SK-N-SH treated with all-trans-retinoic acid at 6 μM for 48 hours (cell line): ENCODE data around the gene SLC22A4.

Experiments
- ATAC-seq: fragments of 200-7000 bp; cut with Tn5 transposase; 3 replicates; pipeline ENCODE4 v1.9.1; 2020; ENCODE audit warnings: mild to moderate bottlenecking, moderate library complexity
- ARNTL ChIP-seq: fragments of 450-650 bp; formaldehyde crosslinking; IDR thresholded peaks from 2 replicates; pipeline ENCODE4 v1.5.0; 2020; ENCODE audit warnings: low read depth, mild to moderate bottlenecking, moderate library complexity, borderline replicate concordance
- BACH2 ChIP-seq: fragments of 250-450 bp; sonication (Bioruptor Pico); IDR thresholded peaks from 2 replicates; pipeline ENCODE4 v1.9.0; 2021; ENCODE audit warnings: mild to moderate bottlenecking, borderline replicate concordance
- CREB5 ChIP-seq: fragments of 250-450 bp; sonication (Bioruptor Pico); IDR thresholded peaks from 2 replicates; pipeline ENCODE4 v1.5.1; 2020; ENCODE audit warnings: low read depth, mild to moderate bottlenecking, moderate library complexity
- CSDC2 ChIP-seq: fragments of 250-450 bp; sonication (Bioruptor Pico); IDR thresholded peaks from 2 replicates; pipeline ENCODE4 v1.5.0; 2020; ENCODE audit warnings: mild to moderate bottlenecking, moderate library complexity
- CSRNP3 ChIP-seq: fragments of 250-450 bp; sonication (Bioruptor Pico); IDR thresholded peaks from 2 replicates; pipeline ENCODE4 v1.5.1; 2021; ENCODE audit warnings: mild to moderate bottlenecking, moderate library complexity
- ESRRG ChIP-seq: fragments of 250-450 bp; sonication (Bioruptor Pico); IDR thresholded peaks from 2 replicates; pipeline ENCODE4 v1.6.1; 2021; ENCODE audit warnings: mild to moderate bottlenecking
- GLIS3 ChIP-seq: fragments of 250-450 bp; sonication (Bioruptor Pico); IDR thresholded peaks from 2 replicates; pipeline ENCODE4 v1.5.0; 2020; ENCODE audit warnings: mild to moderate bottlenecking, moderate library complexity
- ISL1 ChIP-seq: fragments of 250-450 bp; sonication (Bioruptor Pico); IDR thresholded peaks from 2 replicates; pipeline ENCODE4 v2.1.2; 2022; ENCODE audit warnings: mild to moderate bottlenecking, moderate library complexity
- OSR1 ChIP-seq: fragments of 250-450 bp; sonication (Bioruptor Pico); IDR thresholded peaks from 2 replicates; pipeline ENCODE4 v1.8.0; 2022; ENCODE audit warnings: moderate library complexity, mild to moderate bottlenecking, inconsistent platforms
- PATZ1 ChIP-seq: fragments of 250-450 bp; sonication (Bioruptor Pico); IDR thresholded peaks from 2 replicates; pipeline ENCODE4 v1.8.0; 2020; ENCODE audit warnings: mild to moderate bottlenecking, moderate library complexity, borderline replicate concordance
- POU6F1 ChIP-seq: fragments of 250-450 bp; sonication (Bioruptor Pico); IDR thresholded peaks from 2 replicates; pipeline ENCODE4 v1.8.0; 2021; ENCODE audit warnings: low read depth, mild to moderate bottlenecking, moderate library complexity, borderline replicate concordance
- PPARA ChIP-seq: fragments of 250-450 bp; sonication (Bioruptor Pico); IDR thresholded peaks from 2 replicates; pipeline ENCODE4 v1.5.0; 2020; ENCODE audit warnings: mild to moderate bottlenecking, borderline replicate concordance
- RARB ChIP-seq: fragments of 250-450 bp; sonication (Bioruptor Pico); IDR thresholded peaks from 2 replicates; pipeline ENCODE4 v1.8.0; 2021; ENCODE audit warnings: mild to moderate bottlenecking, moderate library complexity
- SNAI2 ChIP-seq: fragments of 250-450 bp; sonication (Bioruptor Pico); IDR thresholded peaks from 2 replicates; pipeline ENCODE4 v1.5.0; 2020; ENCODE audit warnings: mild to moderate bottlenecking, moderate library complexity
- TCF4 ChIP-seq: fragments of 250-450 bp; sonication (Bioruptor Pico); IDR thresholded peaks from 2 replicates; pipeline ENCODE4 v1.8.0; 2021; ENCODE audit warnings: mild to moderate bottlenecking, moderate library complexity, borderline replicate concordance
- TOX ChIP-seq: fragments of 250-450 bp; sonication (Bioruptor Pico); IDR thresholded peaks from 2 replicates; pipeline ENCODE4 v1.8.0; 2021; ENCODE audit warnings: mild to moderate bottlenecking, moderate library complexity, borderline replicate concordance
- ZFP30 ChIP-seq: fragments of 450-650 bp; formaldehyde crosslinking; IDR thresholded peaks from 2 replicates; pipeline ENCODE4 v1.5.0; 2022; ENCODE audit warnings: mild to moderate bottlenecking, moderate library complexity
- ZNF565 ChIP-seq: fragments of 450-650 bp; formaldehyde crosslinking; conservative IDR thresholded peaks from 2 replicates; pipeline ENCODE4 v1.5.0; 2020; ENCODE audit warnings: low read depth, mild to moderate bottlenecking, moderate library complexity
- ZNF70 ChIP-seq: fragments of 450-650 bp; formaldehyde crosslinking; IDR thresholded peaks from 2 replicates; pipeline ENCODE4 v1.5.0; 2020; ENCODE audit warnings: mild to moderate bottlenecking, moderate library complexity
- ZNF8 ChIP-seq: fragments of 450-650 bp; formaldehyde crosslinking; IDR thresholded peaks from 2 replicates; pipeline ENCODE4 v1.5.0; 2020; ENCODE audit warnings: mild to moderate bottlenecking, moderate library complexity

Gene SLC22A4

DNA sequence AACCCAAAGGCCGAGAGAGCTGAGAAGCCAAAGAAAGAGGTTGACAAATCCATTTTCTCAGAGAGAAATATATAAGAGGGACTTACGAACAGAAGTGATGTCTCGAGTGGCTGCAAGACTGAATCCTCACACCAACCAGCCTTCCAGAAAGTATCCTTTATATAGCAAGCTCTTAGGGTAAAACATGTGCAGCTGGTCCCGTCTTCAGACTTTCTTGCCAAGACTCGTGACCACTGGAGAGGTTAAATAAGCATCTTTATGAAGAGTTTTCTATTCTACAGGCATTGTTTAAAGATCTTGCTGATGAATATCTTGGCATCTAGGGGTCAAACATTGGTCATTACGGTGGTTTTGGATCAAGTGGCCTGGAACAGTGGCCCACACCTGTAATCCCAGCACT, 16.9 kb upstream of the SLC22A4 start:
- TF ChIP-seq ISL1: no peak
- no peak for ATAC-seq

DNA sequence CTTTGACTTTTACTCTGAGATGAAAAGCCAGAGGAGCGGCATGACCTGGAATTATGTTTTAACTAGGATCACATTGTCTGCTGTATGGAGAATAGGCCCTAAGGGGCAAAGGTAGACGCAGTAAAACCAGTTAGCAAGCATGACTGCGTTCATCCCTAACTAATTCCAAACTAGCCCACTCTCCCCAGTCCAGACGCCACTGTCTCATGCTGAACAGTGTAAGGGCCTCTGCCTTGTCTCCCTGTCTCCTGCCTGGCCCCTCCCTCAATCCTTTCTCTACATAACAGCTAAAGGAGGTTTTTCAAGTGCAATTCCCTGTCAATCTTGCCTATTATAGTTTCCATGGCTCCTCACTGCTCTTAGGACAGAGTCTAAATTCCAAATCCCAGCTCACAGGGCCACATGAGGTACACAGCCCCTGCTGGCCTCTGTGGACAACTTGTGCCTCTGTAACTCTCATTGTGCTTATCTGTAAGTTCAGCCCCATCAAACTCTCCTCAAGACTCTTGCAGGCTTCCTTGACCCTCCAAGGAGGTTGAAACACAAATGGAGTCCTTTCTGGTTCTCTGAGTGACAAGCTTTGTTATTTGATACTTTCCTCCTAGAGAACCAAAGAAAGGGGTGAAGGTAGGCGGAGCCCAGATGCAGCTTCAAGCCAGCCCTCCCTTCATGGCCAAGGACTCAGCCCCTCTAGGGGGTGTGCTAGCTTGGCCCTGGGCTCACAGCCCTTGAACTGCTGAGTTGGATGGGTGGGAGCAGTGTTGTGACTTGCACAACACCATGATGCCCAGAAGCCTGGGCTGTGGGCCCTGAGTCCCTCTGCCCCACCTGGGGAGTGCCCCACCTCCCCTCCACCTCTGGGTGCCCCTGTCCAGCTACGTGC, 16.0 kb upstream of the SLC22A4 start:
- TF ChIP-seq CREB5 (CRISPR knock-in tag) (no peak), TCF4 (CRISPR knock-in tag) (no peak), SNAI2 (no peak), ARNTL (no peak), ZNF565 (CRISPR knock-in tag) (no peak), POU6F1 (CRISPR knock-in tag) (no peak), CSRNP3 (no peak), ISL1 (no peak), CSDC2 (CRISPR knock-in tag) (no peak), PPARA (CRISPR knock-in tag) (no peak), ZNF8 (CRISPR knock-in tag) (no peak), OSR1 (no peak), ZFP30 (CRISPR knock-in tag) (no peak), RARB (CRISPR knock-in tag) (no peak), ZNF70 (CRISPR knock-in tag) (no peak), GLIS3 (no peak)
- TF ChIP-seq, all 23 proteins: peak for 0
- ATAC-seq: no peak

DNA sequence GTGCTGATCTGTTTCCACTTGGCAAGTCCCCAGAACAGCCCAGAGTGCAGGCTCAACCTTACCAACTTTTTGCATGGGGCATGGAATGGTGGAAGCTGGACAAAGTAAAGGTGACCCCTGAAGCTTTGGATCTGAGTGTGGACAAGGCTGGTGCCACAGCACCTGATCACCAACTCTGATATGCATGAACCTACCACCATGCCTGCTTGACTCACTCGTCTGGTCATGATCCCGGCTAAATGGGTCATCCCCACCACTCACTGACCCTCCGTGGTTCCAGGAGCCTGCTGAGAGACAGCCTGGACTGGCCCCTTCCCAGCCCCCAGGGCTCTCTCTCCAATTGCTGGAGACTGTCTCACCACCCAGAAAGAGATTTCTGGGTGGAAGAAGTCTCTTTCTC, 14.4 kb upstream of the SLC22A4 start:
- ATAC-seq: no peak
- TF ChIP-seq RARB (CRISPR knock-in tag) (no peak), ESRRG (no peak), TOX (CRISPR knock-in tag) (no peak), PPARA (CRISPR knock-in tag) (no peak)

- no peak for ATAC-seq
- TF ChIP-seq PATZ1 (CRISPR knock-in tag): no peak
- no peak for TF ChIP-seq CREB5 (CRISPR knock-in tag)
- no peak for TF ChIP-seq BACH2 (CRISPR knock-in tag)
- no peak for TF ChIP-seq ZNF8 (CRISPR knock-in tag)
- no peak for TF ChIP-seq POU6F1 (CRISPR knock-in tag)
Measured at GRCh38 chr5:132280371-132281240, 13.6 kb upstream of the SLC22A4 start.
